ENCODE data around the gene SMC3. TPM values are rescaled to one million over a fixed set of nuclear protein-coding genes. Genes with fewer than 3 reads are reported as not detected.

The SMC3 gene
- total and polyA plus RNA-seq, 2 of the 4 experiments (the other 2 are of a cell fraction) = 15.0 to 15.2 TPM

DNA sequence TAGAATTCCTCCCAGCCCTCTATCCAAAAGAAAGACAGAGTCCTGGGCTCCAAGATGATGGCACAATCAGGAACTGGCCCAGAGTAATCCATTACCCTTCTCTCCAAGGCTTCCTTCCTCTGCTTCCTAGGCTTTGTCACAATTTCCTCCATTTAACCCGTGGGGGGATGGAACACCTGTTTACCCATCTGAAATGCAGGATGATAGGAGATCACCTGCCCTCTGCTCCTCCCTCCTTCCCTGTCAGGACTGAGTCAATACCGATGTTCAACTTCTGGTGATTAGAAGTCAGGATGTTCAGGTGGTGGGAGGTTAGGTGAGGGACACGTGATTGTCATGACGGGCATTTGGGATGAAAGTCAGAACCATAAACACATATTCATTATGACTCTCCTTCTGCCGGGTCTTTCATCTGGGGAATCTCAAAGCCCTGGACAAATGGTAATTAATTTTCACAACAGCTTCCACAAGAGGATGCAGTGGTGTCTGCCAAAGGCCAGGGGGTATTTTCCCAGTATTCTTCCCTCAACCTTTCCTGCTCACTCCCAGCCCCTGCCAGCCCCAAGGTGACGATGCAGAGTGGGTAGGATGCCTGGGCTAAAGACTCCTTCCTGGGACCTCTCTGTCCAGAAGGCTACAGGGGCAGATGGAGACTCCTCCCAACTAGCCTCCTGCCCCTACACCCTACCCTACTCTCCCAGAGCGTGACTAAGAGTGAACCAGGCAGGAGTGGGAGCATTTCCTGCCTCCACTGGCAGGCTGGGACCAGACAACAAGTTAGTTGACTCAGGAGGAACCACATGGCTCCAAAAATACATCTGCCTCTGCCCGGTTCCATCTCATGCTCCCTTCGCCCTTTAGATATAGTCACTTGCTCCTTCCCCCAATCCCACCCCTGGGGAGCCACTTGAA lies 41.9 kb upstream of the SMC3 start:
- in situ Hi-C loops (cut with MboI; ENCODE audit: low sequenced_read_pairs) = no loop called here

More for the DNA sequence above, 41.9 kb upstream of the SMC3 start:
- H4K5ac ChIP-seq (ENCODE audit: low read depth, low read length) = no peak overlapping the region; the same call in 1 of the 2 replicates
- peak overlapping the region; percentile 72 for H3K4ac ChIP-seq (ENCODE audit: low read depth, low read length)
- H3K27ac ChIP-seq (ENCODE audit: insufficient read depth, low read length) = no peak overlapping the region
- H3K36me3 ChIP-seq (ENCODE audit: control insufficient read depth, insufficient read depth, low read length) = no peaks in the 10 kb centered on the region
- ATAC-seq (ENCODE audit: low read depth) (peak; percentile 54), DNase-seq (peak; percentile 80)
- dilution Hi-C loops (cut with HindIII; ENCODE audit: low sequenced_read_pairs, unreplicated experiment) (no loop called here), intact Hi-C loops (cut with micrococcal nuclease) (no loop called here)
- H2BK20ac ChIP-seq (ENCODE audit: low read depth, low read length) = peak overlapping the region; percentile 86
- H3K9me1 ChIP-seq (ENCODE audit: insufficient read depth, low read length) = peaks cover 43% of the 10 kb centered on the region
- no peak overlapping the region for H3K18ac ChIP-seq (ENCODE audit: low read depth, low read length)
- peak overlapping the region; percentile 91 for H2AK5ac ChIP-seq (ENCODE audit: low read depth, low read length)
- no peaks in the 10 kb centered on the region for H3K27me3 ChIP-seq (ENCODE audit: control insufficient read depth, insufficient read depth, low read length)
- ChIA-PET CTCF (interaction anchor here (0.6 kb wide), 1 partner anchor 44 kb away, joined by 4 read pairs; no protein-coding TSS in a partner anchor), POLR2A (ENCODE audit: unreplicated experiment) (no interaction called here)
- no peak overlapping the region for H3K4me2 ChIP-seq (ENCODE audit: low read depth, low read length)
- peaks cover 0 to 34% of the 10 kb centered on the region in 2 experiments; a peak in 2 of 4 replicates for H3K79me1 ChIP-seq (ENCODE audit: low read depth in 1 of 2, low read length in 2 of 2)
- peak overlapping the region; percentile 58; the same call in 1 of the 2 replicates for H3K14ac ChIP-seq (replicated peaks; ENCODE audit: low read depth, low read length)
- WGBS, 2 experiments (ENCODE audit: extremely low coverage in 2 of 2, insufficient read length in 1 of 2) = no CpG with 5 or more reads among the region's 9 CpGs
- no TSS peak for BruUV-seq (replicated peaks)
- H3K4me1 ChIP-seq (ENCODE audit: control insufficient read depth, insufficient read depth, low read length) = peaks cover 21% of the 10 kb centered on the region
- H2AK9ac ChIP-seq (replicated peaks; ENCODE audit: low read depth, low read length, poor library complexity) = no peak overlapping the region
- H3K9ac ChIP-seq (ENCODE audit: low read depth, low read length) = no peak overlapping the region
- peak overlapping the region; percentile 20; the same call in 1 of the 2 replicates for H3K23ac ChIP-seq (ENCODE audit: low read depth, low read length)
- no peak overlapping the region for H3K4me3 ChIP-seq (ENCODE audit: insufficient read depth, low read depth, low read length)
- peak overlapping the region; percentile 84; the same call in 1 of the 3 replicates for H2BK15ac ChIP-seq (ENCODE audit: low read depth, low read length)
- peaks cover 7% of the 10 kb centered on the region; the same call in 1 of the 2 replicates for H4K20me1 ChIP-seq (ENCODE audit: insufficient read depth, low read length)
- no peak overlapping the region for H2BK5ac ChIP-seq (ENCODE audit: low read depth, low read length, poor library complexity, severe bottlenecking)
- H4K91ac ChIP-seq (ENCODE audit: insufficient read depth, low read depth, low read length) = no peak overlapping the region; the same call in 1 of the 2 replicates
- H3K56ac ChIP-seq (ENCODE audit: extremely low read depth, insufficient read depth, low read length) = no peak overlapping the region
- H4K8ac ChIP-seq (ENCODE audit: low read depth in 2 of 2, low read length in 2 of 2) = 0 out of 4 replicates have a peak overlapping the region, but pooled peaks of 1 of the 2 experiments have one; percentile 11
- TF ChIP-seq RCOR1 (IDR thresholded peaks at IDR 0.05; ENCODE audit: insufficient replicate concordance, low read length) (no peak), POLR2A (IDR thresholded peaks at IDR 0.05; ENCODE audit: low read depth, low read length) (peak; percentile 71), FOS (IDR thresholded peaks at IDR 0.05; ENCODE audit: low read depth, low read length) (0 out of 2 replicates have a peak, but pooled peaks have one; percentile 40), MAZ (IDR thresholded peaks at IDR 0.05; ENCODE audit: borderline replicate concordance, low read depth, low read length) (peak; percentile 22; the same call in 1 of the 2 replicates)
- TF ChIP-seq, protein P1, sequence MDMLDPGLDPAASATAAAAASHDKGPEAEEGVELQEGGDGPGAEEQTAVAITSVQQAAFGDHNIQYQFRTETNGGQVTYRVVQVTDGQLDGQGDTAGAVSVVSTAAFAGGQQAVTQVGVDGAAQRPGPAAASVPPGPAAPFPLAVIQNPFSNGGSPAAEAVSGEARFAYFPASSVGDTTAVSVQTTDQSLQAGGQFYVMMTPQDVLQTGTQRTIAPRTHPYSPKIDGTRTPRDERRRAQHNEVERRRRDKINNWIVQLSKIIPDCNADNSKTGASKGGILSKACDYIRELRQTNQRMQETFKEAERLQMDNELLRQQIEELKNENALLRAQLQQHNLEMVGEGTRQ (IDR thresholded peaks at IDR 0.05; ENCODE audit: low read depth, low read length) = peak; percentile 4; the same call in 1 of the 2 replicates
- H2AFZ ChIP-seq (replicated peaks; ENCODE audit: low read length, poor library complexity) = peak overlapping the region; percentile 69
- no peaks in the 10 kb centered on the region for H3K9me3 ChIP-seq (ENCODE audit: control insufficient read depth, insufficient read depth, low read length)
- peak overlapping the region; percentile 60 for H2BK120ac ChIP-seq (ENCODE audit: low read depth, low read length)
